PC-9 (cell line): ENCODE data around the gene MFNG.

Source experiments
- EZH2 ChIP-seq: fragments of 200-600 bp; sonication (generic); IDR thresholded peaks from 2 replicates; pipeline ENCODE4 v1.8.0; 2017; ENCODE audit warnings: antibody characterized with exemption, low read depth
- TF ChIP-seq, protein P1 (sequence below): fragments of 200-600 bp; sonication (generic); conservative IDR thresholded peaks from 2 replicates; pipeline ENCODE4 v1.6.1; 2017; ENCODE audit warnings: mixed run types, antibody characterized with exemption, mild to moderate bottlenecking, moderate library complexity

GRCh38 chr22:37491106-37491505 lies 4.9 kb upstream of the MFNG start:
- TF ChIP-seq, protein P1, sequence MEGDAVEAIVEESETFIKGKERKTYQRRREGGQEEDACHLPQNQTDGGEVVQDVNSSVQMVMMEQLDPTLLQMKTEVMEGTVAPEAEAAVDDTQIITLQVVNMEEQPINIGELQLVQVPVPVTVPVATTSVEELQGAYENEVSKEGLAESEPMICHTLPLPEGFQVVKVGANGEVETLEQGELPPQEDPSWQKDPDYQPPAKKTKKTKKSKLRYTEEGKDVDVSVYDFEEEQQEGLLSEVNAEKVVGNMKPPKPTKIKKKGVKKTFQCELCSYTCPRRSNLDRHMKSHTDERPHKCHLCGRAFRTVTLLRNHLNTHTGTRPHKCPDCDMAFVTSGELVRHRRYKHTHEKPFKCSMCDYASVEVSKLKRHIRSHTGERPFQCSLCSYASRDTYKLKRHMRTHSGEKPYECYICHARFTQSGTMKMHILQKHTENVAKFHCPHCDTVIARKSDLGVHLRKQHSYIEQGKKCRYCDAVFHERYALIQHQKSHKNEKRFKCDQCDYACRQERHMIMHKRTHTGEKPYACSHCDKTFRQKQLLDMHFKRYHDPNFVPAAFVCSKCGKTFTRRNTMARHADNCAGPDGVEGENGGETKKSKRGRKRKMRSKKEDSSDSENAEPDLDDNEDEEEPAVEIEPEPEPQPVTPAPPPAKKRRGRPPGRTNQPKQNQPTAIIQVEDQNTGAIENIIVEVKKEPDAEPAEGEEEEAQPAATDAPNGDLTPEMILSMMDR, result no peak
- no peak for TF ChIP-seq EZH2
